ENCODE data around the gene CYB561A3.

The CYB561A3 gene

DNA sequence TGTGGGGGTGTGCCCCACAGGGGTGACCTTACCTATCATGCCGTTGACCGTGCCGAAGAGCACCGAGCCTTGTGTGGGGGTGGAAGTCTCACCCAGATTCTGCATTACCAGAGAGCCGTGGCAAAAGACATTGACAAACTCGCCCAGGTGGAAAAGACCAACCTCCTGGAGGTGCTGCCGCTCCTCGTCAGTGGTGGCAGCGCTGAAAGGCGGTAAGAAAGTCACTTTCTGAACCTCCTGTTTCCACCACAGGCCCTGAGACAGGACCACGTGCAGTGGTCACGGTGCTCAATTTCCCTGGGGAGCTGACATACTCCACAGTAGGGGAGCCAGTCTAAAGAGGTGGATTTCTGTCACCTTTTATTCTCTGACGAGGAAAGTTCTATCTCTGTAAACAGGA, 59.1 kb downstream of the CYB561A3 start:
- no peak overlapping the region for H3K27ac Mint-ChIP-seq
- H3K36me3 Mint-ChIP-seq (ENCODE audit: low read depth), result no peaks in the 10 kb centered on the region
- no peak for DNase-seq
- H3K9me3 Mint-ChIP-seq, result no peaks in the 10 kb centered on the region
- no peak overlapping the region for H3K4me3 Mint-ChIP-seq
- peaks cover 27% of the 10 kb centered on the region for H3K4me1 Mint-ChIP-seq (ENCODE audit: low read depth)
- no peaks in the 10 kb centered on the region for H3K27me3 Mint-ChIP-seq
